Thoracic aorta endothelial cell (primary cell): ENCODE data around the gene GLYR1. TPM values are rescaled to one million over a fixed set of nuclear protein-coding genes. Genes with fewer than 3 reads are reported as not detected.

Experiments used
- small RNA-seq: library from RNA; depleted of rRNA; stranded (forward); fragments of <200 nt; gene quantifications from one replicate; pipeline ENCODE3, GENCODE V24; 2012
- total RNA-seq: library from RNA; depleted of rRNA; stranded (reverse); fragments of >200 nt; gene quantifications from 2 replicates; pipeline ENCODE4 v1.2.3, GENCODE V29; 2012

GLYR1 gene
- total RNA-seq = 79.1 and 91.8 TPM in 2 replicates

GRCh38 chr16:4846901-4847773 lies at the start of gene GLYR1, which contains the start of gene UBN1:
GLYR1 (minus strand) TSS chr16:4847288; CDS start chr16:4847265, 23 bp downstream.
UBN1 (plus strand) TSS chr16:4847481; CDS start chr16:4852918, 5,437 bp downstream.

GRCh38 chr16:4801962-4802658 lies 45.0 kb downstream of the GLYR1 start, which contains the start of gene ROGDI:
ROGDI (minus strand) TSS chr16:4802633; CDS start chr16:4802571, 62 bp downstream.

GRCh38 chr16:4795181-4795827 lies 51.8 kb downstream of the GLYR1 start, which contains the start of gene SMIM22:
SMIM22 (plus strand) TSS chr16:4795369; CDS start chr16:4795735, 366 bp downstream.

GRCh38 chr16:4787627-4788482 lies 59.2 kb downstream of the GLYR1 start, which contains the start of gene SEPTIN12:
SEPTIN12 (minus strand) TSS chr16:4788345; CDS start chr16:4787645, 700 bp downstream.

GRCh38 chr16:4766875-4767628 lies 80.0 kb downstream of the GLYR1 start, which contains the start of gene ZNF500:
ZNF500 (minus strand) TSS chr16:4767162; CDS start chr16:4765978, 1,184 bp downstream.

Small RNAs within 50 kb of the gene (small RNA-seq; reads per million reads assigned to genes)
- gene RF00017 = not detected

Other genes with a start within 250 kb of the GLYR1 start
- 5.7 and 6.1 TPM in 2 replicates for gene UBALD1, start 232.4 kb downstream of the GLYR1 start, total RNA-seq
- gene MGRN1, start 222.5 kb downstream of the GLYR1 start, total RNA-seq = 38.4 and 52.8 TPM in 2 replicates
- 14.4 and 20.1 TPM in 2 replicates for gene NUDT16L1, start 153.7 kb downstream of the GLYR1 start, total RNA-seq
- 16.7 and 18.1 TPM in 2 replicates for gene ANKS3, start 113.0 kb downstream of the GLYR1 start, total RNA-seq
- gene DNAAF8, start 112.8 kb downstream of the GLYR1 start, total RNA-seq = 0.14 and 0.93 TPM in 2 replicates
- gene ZNF500, start 80.1 kb downstream of the GLYR1 start, total RNA-seq = 8.6 and 12.5 TPM in 2 replicates
- not detected in 2 replicates for gene SEPTIN12, start 58.9 kb downstream of the GLYR1 start, total RNA-seq
- not detected in 2 replicates for gene SMIM22, start 51.9 kb downstream of the GLYR1 start, total RNA-seq
- 7.4 and 8.0 TPM in 2 replicates for gene ROGDI, start 44.7 kb downstream of the GLYR1 start, total RNA-seq
- 52.6 and 53.7 TPM in 2 replicates for gene UBN1, start 193 bp upstream of the GLYR1 start, total RNA-seq
- gene PPL, start 89.9 kb upstream of the GLYR1 start, total RNA-seq = 0.14 and 0.27 TPM in 2 replicates
- gene SEC14L5, start 111.0 kb upstream of the GLYR1 start, total RNA-seq = not detected in 2 replicates
- 17.3 and 23.8 TPM in 2 replicates for gene NAGPA, start 186.6 kb upstream of the GLYR1 start, total RNA-seq
- gene C16orf89, start 218.7 kb upstream of the GLYR1 start, total RNA-seq = not detected in 2 replicates
- 28.2 and 33.2 TPM in 2 replicates for gene ALG1, start 224.6 kb upstream of the GLYR1 start, total RNA-seq